IMR-90 (cell line): ENCODE measurements around the gene ATF7IP2.
"Not testable (repeated sequence)": the region's sequence is repeated elsewhere in the genome, so short reads cannot be mapped to it uniquely, and the experiment has no call there.

Source experiments
- MAFK ChIP-seq: IDR thresholded peaks from 2 replicates; pipeline ENCODE4 v1.6.1; 2012; ENCODE audit warnings: low read depth, low read length, improper control_type of control experiment
- RCOR1 ChIP-seq: IDR thresholded peaks from 2 replicates; pipeline ENCODE4 v1.6.1; 2012; ENCODE audit warnings: mild to moderate bottlenecking, low read length, improper control_type of control experiment; ENCODE audit not compliant: insufficient replicate concordance
- SMC3 ChIP-seq: fragments of 150-350 bp; IDR thresholded peaks from 2 replicates; pipeline ENCODE4 v1.6.1; 2016; ENCODE audit warnings: low read depth, mild to moderate bottlenecking, antibody characterized with exemption, low read length, moderate library complexity
- USF2 ChIP-seq: fragments of 150-350 bp; IDR thresholded peaks from 2 replicates; pipeline ENCODE4 v1.6.1; 2017; ENCODE audit warnings: mild to moderate bottlenecking, antibody characterized with exemption, low read length, low read depth

GRCh38 chr16:10418204-10418603 lies 32.3 kb downstream of the ATF7IP2 start:
- TF ChIP-seq SMC3, USF2, MAFK, RCOR1: not testable (repeated sequence)
